H9 (cell line): Measurements from ENCODE around the gene CCDC68. TPM values are rescaled to one million over a fixed set of nuclear protein-coding genes. Genes with fewer than 3 reads are reported as not detected.

Experiments used
- DNase-seq: peaks from one replicate; pipeline ENCODE4 v3.0.0-alpha.2; 2017
- H2AFZ ChIP-seq: one replicate; pipeline ENCODE4 v1.6.1; 2013; ENCODE audit warnings: mild to moderate bottlenecking, low read length, control low read depth, moderate library complexity
- H2AK5ac ChIP-seq: 2 replicates; pipeline ENCODE4 v1.6.1; 2013; ENCODE audit warnings: low read length, control low read depth, mixed read lengths; ENCODE audit not compliant: insufficient read length
- H2BK120ac ChIP-seq: one replicate; pipeline ENCODE4 v1.6.1; 2013; ENCODE audit warnings: low read depth, mild to moderate bottlenecking, low read length, control low read depth, inconsistent platforms; ENCODE audit not compliant: poor library complexity, severe bottlenecking
- H2BK12ac ChIP-seq: 2 replicates; pipeline ENCODE4 v1.6.1; 2013; ENCODE audit warnings: low read length, control low read depth, mixed read lengths, low read depth; ENCODE audit not compliant: insufficient read length
- H2BK15ac ChIP-seq: 2 replicates; pipeline ENCODE4 v1.6.1; 2013; ENCODE audit warnings: low read depth, low read length, control low read depth
- H2BK20ac ChIP-seq: one replicate; pipeline ENCODE4 v1.6.1; 2013; ENCODE audit warnings: low read depth, mild to moderate bottlenecking, low read length, control low read depth, inconsistent platforms; ENCODE audit not compliant: poor library complexity, severe bottlenecking
- H2BK5ac ChIP-seq: 2 replicates; pipeline ENCODE4 v1.6.1; 2013; ENCODE audit warnings: low read length, control low read depth, mixed read lengths; ENCODE audit not compliant: insufficient read length
- H3K14ac ChIP-seq: 2 replicates; pipeline ENCODE4 v1.6.1; 2013; ENCODE audit warnings: low read length, control low read depth; ENCODE audit not compliant: insufficient read depth
- H3K18ac ChIP-seq: 2 replicates; pipeline ENCODE4 v1.6.1; 2013; ENCODE audit warnings: low read depth, mild to moderate bottlenecking, mixed read lengths, low read length, control low read depth; ENCODE audit not compliant: insufficient read length
- H3K23ac ChIP-seq: 2 replicates; pipeline ENCODE4 v1.6.1; 2013; ENCODE audit warnings: low read length, control low read depth, mixed read lengths, low read depth; ENCODE audit not compliant: insufficient read length
- H3K23me2 ChIP-seq: 2 replicates; pipeline ENCODE4 v1.6.1; 2013; ENCODE audit warnings: low read depth, mild to moderate bottlenecking, mixed read lengths, low read length, control low read depth; ENCODE audit not compliant: insufficient read length, poor library complexity, severe bottlenecking
- H3K27ac ChIP-seq: 2 replicates; pipeline ENCODE4 v1.5.1; 2013; ENCODE audit warnings: low read length, control low read depth, mixed read lengths, low read depth; ENCODE audit not compliant: insufficient read length
- H3K27me3 ChIP-seq: 2 replicates; pipeline ENCODE4 v1.6.1; 2013; ENCODE audit warnings: low read length, control low read depth, inconsistent platforms; ENCODE audit not compliant: insufficient read depth
- H3K4ac ChIP-seq: 2 replicates; pipeline ENCODE4 v1.6.1; 2013; ENCODE audit warnings: low read depth, mild to moderate bottlenecking, control low read depth, inconsistent platforms, low read length, moderate library complexity
- H3K4me1 ChIP-seq: 2 replicates; pipeline ENCODE4 v1.6.1; 2013; ENCODE audit warnings: low read length, control low read depth, inconsistent platforms; ENCODE audit not compliant: insufficient read depth
- H3K4me2 ChIP-seq: 2 replicates; pipeline ENCODE4 v1.6.1; 2013; ENCODE audit warnings: low read length, control low read depth, mixed read lengths; ENCODE audit not compliant: insufficient read length, insufficient read depth
- H3K56ac ChIP-seq: 2 replicates; pipeline ENCODE4 v1.6.1; 2013; ENCODE audit warnings: low read depth, mild to moderate bottlenecking, mixed read lengths, low read length, control low read depth; ENCODE audit not compliant: insufficient read length
- H3K79me1 ChIP-seq: 2 replicates; pipeline ENCODE4 v1.6.1; 2013; ENCODE audit warnings: low read depth, mild to moderate bottlenecking, moderate library complexity, low read length, control low read depth, inconsistent platforms; ENCODE audit not compliant: insufficient read depth, poor library complexity, severe bottlenecking
- H3K79me2 ChIP-seq: 2 replicates; pipeline ENCODE4 v1.6.1; 2013; ENCODE audit warnings: low read length, control low read depth, inconsistent platforms; ENCODE audit not compliant: insufficient read depth
- H3K9ac ChIP-seq: 2 replicates; pipeline ENCODE4 v1.6.1; 2013; ENCODE audit warnings: low read length, control low read depth, mixed read lengths; ENCODE audit not compliant: insufficient read length; ENCODE audit errors: extremely low read depth
- H3K9me3 ChIP-seq: one replicate; pipeline ENCODE4 v1.6.1; 2013; ENCODE audit warnings: low read depth, low read length, inconsistent platforms; ENCODE audit not compliant: control insufficient read depth
- H3T11ph ChIP-seq: one replicate; pipeline ENCODE4 v1.6.1; 2013; ENCODE audit warnings: mild to moderate bottlenecking, low read length, control low read depth, inconsistent platforms
- H4K20me1 ChIP-seq: one replicate; pipeline ENCODE4 v1.6.1; 2013; ENCODE audit not compliant: control insufficient read depth, insufficient read length, insufficient read depth
- H4K5ac ChIP-seq: 2 replicates; pipeline ENCODE4 v1.6.1; 2013; ENCODE audit warnings: low read depth, mild to moderate bottlenecking, mixed read lengths, low read length, control low read depth; ENCODE audit not compliant: insufficient read length
- H4K8ac ChIP-seq: replicated peaks from 2 replicates; pipeline ENCODE4 v1.6.1; 2013; ENCODE audit warnings: low read length, control low read depth, mixed read lengths, low read depth; ENCODE audit not compliant: insufficient read length
- H4K91ac ChIP-seq: 2 replicates; pipeline ENCODE4 v1.6.1; 2013; ENCODE audit warnings: low read depth, mild to moderate bottlenecking, moderate library complexity, mixed read lengths, low read length, control low read depth; ENCODE audit not compliant: insufficient read length
- H3K27ac Mint-ChIP-seq, 3 experiments: 2 replicates in 2 of 3; 3 replicates in 1 of 3; pipeline ENCODE4 v1.8.0; 2020 to 2021; ENCODE audit warnings: mixed read lengths in 3 of 3, mild to moderate bottlenecking in 1 of 3, moderate library complexity in 1 of 3
- H3K27me3 Mint-ChIP-seq: 2 replicates; pipeline ENCODE4 v1.8.0; 2021; ENCODE audit warnings: low read depth, mild to moderate bottlenecking, moderate library complexity, mixed read lengths
- H3K36me3 Mint-ChIP-seq, 3 experiments: 2 replicates in 2 of 3; 3 replicates in 1 of 3; pipeline ENCODE4 v1.8.0; 2020 to 2021; ENCODE audit warnings: low read depth in 3 of 3, mixed read lengths in 3 of 3; ENCODE audit not compliant: insufficient read depth in 1 of 3
- H3K4me1 Mint-ChIP-seq, 2 experiments: 2 replicates each; pipeline ENCODE4 v1.8.0; 2020; ENCODE audit warnings: mixed read lengths in 2 of 2
- H3K4me3 Mint-ChIP-seq, 2 experiments: 2 replicates in 1 of 2; 3 replicates in 1 of 2; pipeline ENCODE4 v1.8.0; 2020 to 2021; ENCODE audit warnings: mild to moderate bottlenecking in 2 of 2, mixed read lengths in 2 of 2, moderate library complexity in 1 of 2
- H3K9me3 Mint-ChIP-seq, 2 experiments: 2 replicates in 1 of 2; 3 replicates in 1 of 2; pipeline ENCODE4 v1.8.0; 2020; ENCODE audit warnings: mild to moderate bottlenecking in 2 of 2, mixed read lengths in 2 of 2, moderate library complexity in 1 of 2
- WGBS: extraction: QIAGEN DNeasy Blood & Tissue Kit; methylation state at CpG from one replicate; pipeline ENCODE4 v1.1.7; 2013; ENCODE audit warnings: missing lambda C conversion rate, low lambda C conversion rate, mixed read lengths; ENCODE audit not compliant: insufficient read length; ENCODE audit errors: extremely low coverage; 5-methylcytosine and 5-hydroxymethylcytosine counted together
- total RNA-seq: library from RNA; stranded (reverse); gene quantifications from 2 replicates; pipeline ENCODE4 v1.2.1, GENCODE V29; 2021
- TF ChIP-seq, protein P1 (sequence below): fragments of 200-600 bp; sonication (generic); conservative IDR thresholded peaks from 3 replicates; pipeline ENCODE4 v1.8.0; 2021; ENCODE audit warnings: antibody characterized with exemption, mild to moderate bottlenecking

The CCDC68 gene
- total RNA-seq, 1 experiment from 2014 or later = not detected

DNA sequence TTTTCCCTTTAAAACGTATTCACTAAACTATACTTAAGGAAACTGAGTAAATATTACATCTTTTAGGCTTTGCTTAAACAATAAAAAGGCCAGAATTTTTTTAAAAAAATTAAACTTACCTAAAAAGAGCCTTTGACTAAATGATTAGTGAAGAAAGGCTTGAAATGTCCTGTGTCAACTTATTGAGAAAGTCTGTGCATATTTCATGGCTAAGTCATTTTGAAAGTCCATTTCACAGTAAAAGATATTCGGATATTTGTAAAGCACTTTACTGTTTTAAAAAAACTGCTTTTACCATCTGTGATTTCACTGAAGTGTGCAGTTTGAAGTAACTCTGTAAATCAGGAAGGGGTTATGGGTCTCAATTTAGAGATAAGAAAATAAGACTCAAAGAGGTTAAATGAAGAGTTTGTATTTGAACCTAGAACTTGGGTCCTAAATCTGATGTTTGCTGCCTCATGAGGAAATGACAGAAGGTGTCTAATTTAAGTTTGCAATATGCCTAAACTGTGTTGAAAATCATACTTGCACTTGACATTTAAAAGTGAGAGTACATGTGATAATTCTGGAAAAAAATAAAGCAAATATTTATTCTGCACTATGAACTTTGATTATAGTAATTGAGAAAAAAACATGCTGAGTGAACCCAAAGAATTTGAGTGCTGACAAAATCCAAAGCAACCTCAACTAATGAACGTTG lies 80.5 kb downstream of the CCDC68 start:
- Histone ChIP-seq H2AK5ac (no peak overlapping the region), H2BK20ac (no peak overlapping the region), H3K27me3 (no peaks in the 10 kb centered on the region), H4K8ac (no peak overlapping the region), H2BK15ac (no peak overlapping the region), H2BK12ac (no peak overlapping the region), H4K91ac (no peak overlapping the region), H2BK5ac (no peak overlapping the region), H3T11ph (no peak overlapping the region), H4K20me1 (no peaks in the 10 kb centered on the region), H3K4ac (no peak overlapping the region), H4K5ac (no peak overlapping the region), H3K18ac (no peak overlapping the region), H3K23me2 (no peaks in the 10 kb centered on the region), H2AFZ (no peak overlapping the region), H3K79me1 (no peaks in the 10 kb centered on the region), H3K9me3 (no peaks in the 10 kb centered on the region), H3K4me2 (no peak overlapping the region), H2BK120ac (no peak overlapping the region), H3K56ac (no peak overlapping the region), H3K14ac (no peak overlapping the region), H3K79me2 (no peaks in the 10 kb centered on the region), H3K27ac (no peak overlapping the region), H3K23ac (no peak overlapping the region), H3K4me1 (no peaks in the 10 kb centered on the region), H3K9ac (no peak overlapping the region)
- H3K27ac Mint-ChIP-seq = no peak overlapping the region
- H3K4me3 Mint-ChIP-seq = no peak overlapping the region
- no peaks in the 10 kb centered on the region; a peak in 1 of 5 replicates for H3K9me3 Mint-ChIP-seq
- H3K36me3 Mint-ChIP-seq = no peaks in the 10 kb centered on the region
- no peak for DNase-seq
- peaks cover 3% of the 10 kb centered on the region in 2 experiments for H3K4me1 Mint-ChIP-seq
- peaks cover 8% of the 10 kb centered on the region; the same call in 1 of the 2 replicates for H3K27me3 Mint-ChIP-seq
- whole genome bisulfite sequencing = no CpG with 5 or more reads among the region's 3 CpGs
- TF ChIP-seq, protein P1, sequence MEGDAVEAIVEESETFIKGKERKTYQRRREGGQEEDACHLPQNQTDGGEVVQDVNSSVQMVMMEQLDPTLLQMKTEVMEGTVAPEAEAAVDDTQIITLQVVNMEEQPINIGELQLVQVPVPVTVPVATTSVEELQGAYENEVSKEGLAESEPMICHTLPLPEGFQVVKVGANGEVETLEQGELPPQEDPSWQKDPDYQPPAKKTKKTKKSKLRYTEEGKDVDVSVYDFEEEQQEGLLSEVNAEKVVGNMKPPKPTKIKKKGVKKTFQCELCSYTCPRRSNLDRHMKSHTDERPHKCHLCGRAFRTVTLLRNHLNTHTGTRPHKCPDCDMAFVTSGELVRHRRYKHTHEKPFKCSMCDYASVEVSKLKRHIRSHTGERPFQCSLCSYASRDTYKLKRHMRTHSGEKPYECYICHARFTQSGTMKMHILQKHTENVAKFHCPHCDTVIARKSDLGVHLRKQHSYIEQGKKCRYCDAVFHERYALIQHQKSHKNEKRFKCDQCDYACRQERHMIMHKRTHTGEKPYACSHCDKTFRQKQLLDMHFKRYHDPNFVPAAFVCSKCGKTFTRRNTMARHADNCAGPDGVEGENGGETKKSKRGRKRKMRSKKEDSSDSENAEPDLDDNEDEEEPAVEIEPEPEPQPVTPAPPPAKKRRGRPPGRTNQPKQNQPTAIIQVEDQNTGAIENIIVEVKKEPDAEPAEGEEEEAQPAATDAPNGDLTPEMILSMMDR = no peak
